H1 (cell line): ENCODE data around the gene SGSM1. TPM values are rescaled to one million over a fixed set of nuclear protein-coding genes. Genes with fewer than 3 reads are reported as not detected.
A peak's percentile ranks its signal among the peaks of the same experiment; 100 is the strongest.

ENCODE experiments used
- CTCF ChIA-PET: fragments of 300-600 bp; sonication (Branson Sonifier 250); formaldehyde crosslinking; loops from one replicate; lab custom pipeline; 2021; ENCODE audit not compliant: partially characterized antibody; lab: Charles Lee
- POLR2A ChIA-PET: fragments of 300-600 bp; sonication (Branson Sonifier 250); formaldehyde crosslinking; loops from one replicate; lab custom pipeline; 2021; ENCODE audit warnings: inconsistent platforms; ENCODE audit not compliant: partially characterized antibody; lab: Charles Lee
- DNase-seq, 2 experiments: peaks; one replicate each; pipeline versions ENCODE4 v3.0.0 to v3.0.0-alpha.2; 2010 to 2022; ENCODE audit warnings: low spot score in 2 of 2, low read depth in 1 of 2, mixed read lengths in 1 of 2
- FAIRE-seq: peaks from 2 replicates; lab custom pipeline; 2011; peaks lifted over from hg19 to GRCh38; lab: Jason Lieb, UNC
- H2AFZ ChIP-seq: 2 replicates; pipeline ENCODE4 v1.8.1; 2012; ENCODE audit warnings: low read length, inconsistent platforms
- H2AK5ac ChIP-seq: 2 replicates; pipeline ENCODE4 v1.6.1; 2013; ENCODE audit warnings: low read depth, low read length
- H2BK120ac ChIP-seq: replicated peaks from 2 replicates; pipeline ENCODE3; 2013; ENCODE audit warnings: low read depth, low read length, inconsistent platforms
- H2BK12ac ChIP-seq: 2 replicates; pipeline ENCODE4 v1.6.1; 2013; ENCODE audit warnings: low read depth, low read length
- H2BK15ac ChIP-seq: 2 replicates; pipeline ENCODE4 v1.6.1; 2013; ENCODE audit warnings: low read length
- H2BK20ac ChIP-seq: 2 replicates; pipeline ENCODE4 v1.6.1; 2013; ENCODE audit warnings: low read length
- H2BK5ac ChIP-seq: 2 replicates; pipeline ENCODE4 v1.6.1; 2013; ENCODE audit warnings: low read depth, low read length
- H3K14ac ChIP-seq: 2 replicates; pipeline ENCODE4 v1.6.1; 2013; ENCODE audit warnings: inconsistent platforms; ENCODE audit not compliant: insufficient read length
- H3K18ac ChIP-seq: 2 replicates; pipeline ENCODE4 v1.6.1; 2013; ENCODE audit warnings: low read length; ENCODE audit errors: extremely low read depth
- H3K23ac ChIP-seq: 2 replicates; pipeline ENCODE4 v1.6.1; 2013; ENCODE audit warnings: inconsistent platforms; ENCODE audit not compliant: insufficient read length
- H3K23me2 ChIP-seq: 2 replicates; pipeline ENCODE4 v1.6.1; 2013; ENCODE audit warnings: low read depth, low read length
- H3K27ac ChIP-seq: 2 replicates; pipeline ENCODE4 v1.6.1; 2011; ENCODE audit warnings: low read depth, low read length, inconsistent platforms
- H3K27me3 ChIP-seq, 4 experiments: replicated peaks in 1 of 4; 1 replicate in 1 of 4; 2 replicates in 3 of 4; pipeline versions ENCODE4 v1.6.1 to v1.8.1; 2011 to 2013; ENCODE audit warnings: low read length in 3 of 4, mild to moderate bottlenecking in 3 of 4, inconsistent platforms in 2 of 4, mixed read lengths in 2 of 4, moderate library complexity in 1 of 4; ENCODE audit not compliant: control insufficient read depth in 3 of 4, insufficient read depth in 3 of 4; ENCODE audit errors: extremely low read depth in 1 of 4
- H3K36me3 ChIP-seq, 4 experiments: 2 replicates each; pipeline versions ENCODE4 v1.6.1 to v1.8.1; 2011 to 2013; ENCODE audit warnings: mild to moderate bottlenecking in 4 of 4, low read length in 3 of 4, moderate library complexity in 2 of 4, control low read depth in 1 of 4, inconsistent platforms in 1 of 4; ENCODE audit not compliant: insufficient read depth in 4 of 4, control insufficient read depth in 2 of 4
- H3K4ac ChIP-seq: replicated peaks from 2 replicates; pipeline ENCODE3; 2013; ENCODE audit warnings: low read length, low read depth, mixed read lengths, inconsistent platforms; ENCODE audit not compliant: insufficient read length
- H3K4me1 ChIP-seq, 4 experiments: replicated peaks in 1 of 4; 1 replicate in 1 of 4; 2 replicates in 3 of 4; pipeline versions ENCODE4 v1.6.1 to v1.8.1; 2011 to 2013; ENCODE audit warnings: low read length in 3 of 4, inconsistent platforms in 2 of 4, mixed read lengths in 1 of 4; ENCODE audit not compliant: insufficient read depth in 4 of 4, control insufficient read depth in 3 of 4
- H3K4me2 ChIP-seq, 2 experiments: 2 replicates each; pipeline versions ENCODE4 v1.6.1 to v1.8.1; 2011 to 2013; ENCODE audit warnings: low read depth in 2 of 2, low read length in 2 of 2, control low read depth in 1 of 2, inconsistent platforms in 1 of 2, mild to moderate bottlenecking in 1 of 2; ENCODE audit not compliant: insufficient read depth in 1 of 2
- H3K4me3 ChIP-seq, 4 experiments: fragments of 200-600, 300-600 bp in 1 of 4; sonication (generic), shearing (Covaris generic), sonication (Bioruptor Twin) in 1 of 4; 2 replicates each; pipeline versions ENCODE4 v1.5.1 to v1.8.1; 2011 to 2016; ENCODE audit warnings: low read length in 4 of 4, low read depth in 3 of 4, control low read depth in 2 of 4, inconsistent platforms in 2 of 4, mild to moderate bottlenecking in 2 of 4, mixed read lengths in 1 of 4, moderate library complexity in 1 of 4; ENCODE audit not compliant: insufficient read depth in 2 of 4; ENCODE audit errors: extremely low read depth in 1 of 4
- H3K56ac ChIP-seq: replicated peaks from 2 replicates; pipeline ENCODE3; 2013; ENCODE audit warnings: low read depth, mild to moderate bottlenecking, mixed read lengths, low read length, inconsistent platforms; ENCODE audit not compliant: insufficient read length
- H3K79me1 ChIP-seq: 2 replicates; pipeline ENCODE4 v1.6.1; 2013; ENCODE audit warnings: low read depth, low read length, control low read depth
- H3K79me2 ChIP-seq, 2 experiments: 2 replicates each; pipeline versions ENCODE4 v1.6.1 to v1.8.1; 2012 to 2013; ENCODE audit warnings: low read length in 2 of 2, mild to moderate bottlenecking in 2 of 2, inconsistent platforms in 1 of 2; ENCODE audit not compliant: insufficient read depth in 2 of 2, control insufficient read depth in 1 of 2
- H3K9ac ChIP-seq, 4 experiments: replicated peaks in 1 of 4; 1 replicate in 1 of 4; 2 replicates in 3 of 4; pipeline versions ENCODE4 v1.6.1 to v1.8.1; 2011 to 2013; ENCODE audit warnings: low read depth in 3 of 4, low read length in 3 of 4, control low read depth in 2 of 4, mild to moderate bottlenecking in 2 of 4, moderate library complexity in 2 of 4, inconsistent platforms in 1 of 4; ENCODE audit errors: extremely low read depth in 1 of 4
- H3K9me3 ChIP-seq, 2 experiments: 2 replicates each; pipeline versions ENCODE4 v1.6.1 to v1.8.1; 2012 to 2013; ENCODE audit warnings: mild to moderate bottlenecking in 2 of 2, moderate library complexity in 2 of 2, control low read depth in 1 of 2, inconsistent platforms in 1 of 2, low read depth in 1 of 2, low read length in 1 of 2, mixed read lengths in 1 of 2; ENCODE audit not compliant: insufficient read depth in 2 of 2
- H4K20me1 ChIP-seq, 2 experiments: replicated peaks in 1 of 2; 2 replicates each; pipeline versions ENCODE3 to v1.8.1; 2011 to 2013; ENCODE audit warnings: inconsistent platforms in 2 of 2, low read length in 2 of 2, mild to moderate bottlenecking in 1 of 2; ENCODE audit not compliant: insufficient read depth in 2 of 2, control insufficient read depth in 1 of 2
- H4K5ac ChIP-seq: 2 replicates; pipeline ENCODE4 v1.6.1; 2013; ENCODE audit warnings: low read length, low read depth, mixed read lengths, inconsistent platforms; ENCODE audit not compliant: insufficient read length
- H4K8ac ChIP-seq: 2 replicates; pipeline ENCODE4 v1.8.0; 2013; ENCODE audit warnings: mild to moderate bottlenecking, moderate library complexity, low read length, inconsistent platforms; ENCODE audit not compliant: insufficient read depth; ENCODE audit errors: extremely low read depth
- H4K91ac ChIP-seq: replicated peaks from 2 replicates; pipeline ENCODE3; 2013; ENCODE audit warnings: low read length, mixed read lengths, inconsistent platforms; ENCODE audit not compliant: insufficient read length
- BRCA1 ChIP-seq: IDR thresholded peaks from 2 replicates; pipeline ENCODE4 v1.6.1; 2012; ENCODE audit warnings: low read depth, low read length, improper control_type of control experiment
- CBX8 ChIP-seq: fragments of 300-800, 300-1000 bp; sonication (generic); IDR thresholded peaks from 2 replicates; pipeline ENCODE4 v1.7.1; 2016; ENCODE audit warnings: low read depth, low read length, borderline replicate concordance
- CHD2 ChIP-seq: IDR thresholded peaks from 2 replicates; pipeline ENCODE4 v1.6.1; 2012; ENCODE audit warnings: low read length, improper control_type of control experiment
- EZH2 ChIP-seq: fragments of 200-600 bp; sonication (generic); IDR thresholded peaks from 2 replicates; pipeline ENCODE4 v1.7.1; 2012; ENCODE audit warnings: low read depth, mild to moderate bottlenecking, moderate library complexity, low read length, inconsistent platforms; ENCODE audit not compliant: severe bottlenecking
- GABPA ChIP-seq: IDR thresholded peaks from 2 replicates; pipeline ENCODE4 v1.6.1; 2011; ENCODE audit warnings: mild to moderate bottlenecking, low read length, moderate library complexity, borderline replicate concordance; ENCODE audit not compliant: insufficient read depth
- KDM4A ChIP-seq: IDR thresholded peaks from one replicate; pipeline ENCODE4 v1.7.1; 2012; ENCODE audit warnings: low read depth, mild to moderate bottlenecking, moderate library complexity, low read length, inconsistent platforms; ENCODE audit not compliant: severe bottlenecking
- MAX ChIP-seq: IDR thresholded peaks from 2 replicates; pipeline ENCODE4 v1.6.1; 2012; ENCODE audit warnings: inconsistent platforms
- SP4 ChIP-seq: IDR thresholded peaks from 2 replicates; pipeline ENCODE4 v1.6.1; 2012; ENCODE audit warnings: low read length, inconsistent platforms
- SUZ12 ChIP-seq: fragments of 200-600 bp; sonication (generic); IDR thresholded peaks from 2 replicates; pipeline ENCODE4 v1.6.1; 2012; ENCODE audit warnings: mild to moderate bottlenecking, inconsistent platforms, low read length, moderate library complexity, mixed read lengths
- TAF1 ChIP-seq: IDR thresholded peaks from 2 replicates; pipeline ENCODE4 v1.6.1; 2011; ENCODE audit warnings: mild to moderate bottlenecking, low read depth, low read length
- WGBS, 2 experiments: shearing (Covaris generic) in 1 of 2; methylation state at CpG; one replicate each; pipeline versions ENCODE4 v1.1.6 to v1.1.7; 2013 to 2015; ENCODE audit warnings: low lambda C conversion rate in 2 of 2, mixed read lengths in 2 of 2, inconsistent platforms in 1 of 2, low coverage in 1 of 2, missing lambda C conversion rate in 1 of 2; ENCODE audit not compliant: insufficient replicate concordance in 2 of 2, insufficient coverage in 1 of 2, insufficient read length in 1 of 2; ENCODE audit errors: extremely low coverage in 1 of 2, missing lambda C conversion rate in 1 of 2; 5-methylcytosine and 5-hydroxymethylcytosine counted together
- polyA plus RNA-seq, 7 experiments: library from polyadenylated mRNA; depleted of rRNA in 3 of 7; stranded (reverse) in 5 of 7; unstranded in 2 of 7; fragments of >200 nt in 5 of 7; fragments of 200-250 nt in 2 of 7; gene quantifications; 1 replicate in 5 of 7; 2 replicates in 1 of 7; 4 replicates in 1 of 7; pipeline versions ENCODE4 v1.2.1 to v1.2.3, GENCODE V29; 2011 to 2013; ENCODE audit warnings: missing spikeins in 2 of 7, mixed read lengths in 2 of 7
- total RNA-seq: library from RNA; stranded (reverse); fragmentation: NEBNext Ultra II Directional; extraction: Animal tissue kit (Norgen Biotek cat#: 25700); gene quantifications from 2 replicates; pipeline ENCODE4 v1.2.1, GENCODE V29; 2021

Gene SGSM1
- total and polyA plus RNA-seq, 2 of the 8 experiments (the other 6 are each of a cell fraction or from before 2014, with no cell fraction given): 2.8 to 5.2 TPM

GRCh38 chr22:24952837-24953383 lies 146.9 kb downstream of the SGSM1 start:
- peak overlapping the region; percentile 83 to 98 for H3K4me2 ChIP-seq
- WGBS, 2 experiments: 1% methylated on average over 34 of the region's 35 CpGs; no CpG with 5 or more reads in 1 of the 2 experiments
- no peak overlapping the region for H2BK120ac ChIP-seq
- H3K56ac ChIP-seq: no peak overlapping the region
- no peak overlapping the region for H2BK20ac ChIP-seq
- no peaks in the 10 kb centered on the region for H3K9me3 ChIP-seq
- no peaks in the 10 kb centered on the region for H3K36me3 ChIP-seq
- H3K9ac ChIP-seq: peak overlapping the region; percentile 84 to 93 (median 87)
- H4K91ac ChIP-seq: no peak overlapping the region
- peak in 1 of 2 experiments; percentile 79 for DNase-seq
- POLR2A ChIA-PET: interaction anchor here (0.8 to 2.1 kb wide), 8 partner anchors 9 to 77 kb away, joined by 3 to 14 read pairs (median 4); no protein-coding TSS in a partner anchor
- H3K4me1 ChIP-seq: peaks cover 4 to 18% (median 7%) of the 10 kb centered on the region in 4 experiments
- no peak overlapping the region for H4K5ac ChIP-seq
- H3K79me2 ChIP-seq: peaks cover 0 to 29% of the 10 kb centered on the region in 2 experiments; a peak in 2 of 4 replicates
- H2AFZ ChIP-seq: peak overlapping the region; percentile 83; the same call in 1 of the 2 replicates
- CTCF ChIA-PET: interaction anchor here (0.7 to 15.1 kb wide), 4 partner anchors 15 to 99 kb away, joined by 3 to 221 read pairs (median 93); no protein-coding TSS in a partner anchor
- peaks cover 0 to 3% (median 1%) of the 10 kb centered on the region in 4 experiments; a peak in 2 of 7 replicates for H3K27me3 ChIP-seq
- peaks cover 13% of the 10 kb centered on the region for H3K79me1 ChIP-seq
- no peak overlapping the region for H3K14ac ChIP-seq
- H3K4ac ChIP-seq: no peak overlapping the region
- no peak overlapping the region for H3K23ac ChIP-seq
- no peak overlapping the region for H2BK12ac ChIP-seq
- H3K27ac ChIP-seq: peak overlapping the region; percentile 58; the same call in 1 of the 2 replicates
- no peak for FAIRE-seq
- peaks cover 13% of the 10 kb centered on the region for H3K23me2 ChIP-seq
- peak overlapping the region; percentile 91 for H2BK5ac ChIP-seq
- H3K18ac ChIP-seq: peak overlapping the region; percentile 62; the same call in 1 of the 2 replicates
- peak overlapping the region; percentile 53; the same call in 1 of the 2 replicates for H2BK15ac ChIP-seq
- peaks cover 0 to 3% of the 10 kb centered on the region in 2 experiments for H4K20me1 ChIP-seq
- peak overlapping the region; percentile 70 to 83 (median 77) for H3K4me3 ChIP-seq
- H4K8ac ChIP-seq: peak overlapping the region; percentile 76; the same call in 1 of the 2 replicates
- no peak overlapping the region; the same call in 1 of the 2 replicates for H2AK5ac ChIP-seq
- TF ChIP-seq BRCA1 (peak; percentile 69), TAF1 (peak; percentile 68), SP4 (no peak), CBX8 (no peak), MAX (peak; percentile 61; the same call in 1 of the 2 replicates), GABPA (no peak), KDM4A (peak; percentile 59), EZH2 (peak; percentile 34), CHD2 (peak; percentile 91), SUZ12 (no peak)
